Raji (cell line): ENCODE results near the gene AGMAT.

Source experiments
- POLR2A ChIP-seq: IDR thresholded peaks from 2 replicates; pipeline ENCODE4 v1.6.1; 2011; ENCODE audit warnings: low read depth, low read length, control low read depth; ENCODE audit not compliant: insufficient read depth

AGMAT gene

GRCh38 chr1:15584489-15585363 is at the start of gene AGMAT:
Gene AGMAT (minus strand): TSS chr1:15585051. CDS start chr1:15584967, 84 bp downstream.
- no peak for TF ChIP-seq POLR2A

- no peak for TF ChIP-seq POLR2A
These were observed 49.0 kb upstream of the AGMAT start for GRCh38 chr1:15633756-15634420.

GRCh38 chr1:15628003-15628402 is 43.2 kb upstream of the AGMAT start:
- TF ChIP-seq POLR2A = no peak

GRCh38 chr1:15627343-15627988 is 42.6 kb upstream of the AGMAT start:
- TF ChIP-seq POLR2A = no peak

GRCh38 chr1:15626269-15626950 is 41.6 kb upstream of the AGMAT start:
- TF ChIP-seq POLR2A = no peak

GRCh38 chr1:15625056-15625917 is 40.4 kb upstream of the AGMAT start:
- no peak for TF ChIP-seq POLR2A

- no peak for TF ChIP-seq POLR2A
These were observed 39.4 kb upstream of the AGMAT start for GRCh38 chr1:15624133-15624714.

- TF ChIP-seq POLR2A = no peak
These were observed 38.6 kb upstream of the AGMAT start for GRCh38 chr1:15623435-15623834.

- no peak for TF ChIP-seq POLR2A
These were observed 38.0 kb upstream of the AGMAT start for GRCh38 chr1:15622712-15623373.

GRCh38 chr1:15621975-15622374 is 37.1 kb upstream of the AGMAT start:
- no peak for TF ChIP-seq POLR2A

- TF ChIP-seq POLR2A = no peak
These were observed 36.2 kb upstream of the AGMAT start for GRCh38 chr1:15620902-15621682.

- TF ChIP-seq POLR2A = no peak
These were observed 35.3 kb upstream of the AGMAT start for GRCh38 chr1:15620155-15620545.

- TF ChIP-seq POLR2A = no peak
These were observed 34.0 kb upstream of the AGMAT start for GRCh38 chr1:15618655-15619525.
